Neutrophil (primary cell): ENCODE data around the gene MUC12.

Source experiments
- H3K27ac ChIP-seq: fragments of 200-600 bp; sonication (generic); 2 replicates; pipeline ENCODE4 v1.5.1; 2016; ENCODE audit warnings: mild to moderate bottlenecking, moderate library complexity
- H3K27me3 ChIP-seq: fragments of 200-600 bp; sonication (generic); 2 replicates; pipeline ENCODE4 v1.6.0; 2016; ENCODE audit warnings: mild to moderate bottlenecking
- H3K36me3 ChIP-seq: fragments of 200-600 bp; sonication (generic); 2 replicates; pipeline ENCODE4 v1.5.1; 2017
- H3K4me1 ChIP-seq, 2 experiments: fragments of 200-600 bp in 1 of 2; sonication (generic) in 1 of 2; 1 replicate in 1 of 2; 2 replicates in 1 of 2; pipeline versions ENCODE4 v1.5.1 to v1.6.1; 2013 to 2016; ENCODE audit warnings: low read depth in 1 of 2, low read length in 1 of 2, mild to moderate bottlenecking in 1 of 2, moderate library complexity in 1 of 2; ENCODE audit not compliant: control insufficient read depth in 1 of 2, insufficient read depth in 1 of 2
- H3K4me3 ChIP-seq, 2 experiments: fragments of 200-600 bp in 1 of 2; sonication (generic) in 1 of 2; 1 replicate in 1 of 2; 2 replicates in 1 of 2; pipeline ENCODE4 v1.5.1; 2013 to 2016; ENCODE audit warnings: low read depth in 1 of 2, low read length in 1 of 2, mild to moderate bottlenecking in 1 of 2, moderate library complexity in 1 of 2
- H3K9me3 ChIP-seq: fragments of 200-600 bp; sonication (generic); 2 replicates; pipeline ENCODE4 v1.5.1; 2016
- TF ChIP-seq, protein P1 (sequence below): fragments of 200-600 bp; sonication (generic); IDR thresholded peaks from 2 replicates; pipeline ENCODE4 v1.5.1; 2016; ENCODE audit warnings: antibody characterized with exemption

The MUC12 gene

DNA sequence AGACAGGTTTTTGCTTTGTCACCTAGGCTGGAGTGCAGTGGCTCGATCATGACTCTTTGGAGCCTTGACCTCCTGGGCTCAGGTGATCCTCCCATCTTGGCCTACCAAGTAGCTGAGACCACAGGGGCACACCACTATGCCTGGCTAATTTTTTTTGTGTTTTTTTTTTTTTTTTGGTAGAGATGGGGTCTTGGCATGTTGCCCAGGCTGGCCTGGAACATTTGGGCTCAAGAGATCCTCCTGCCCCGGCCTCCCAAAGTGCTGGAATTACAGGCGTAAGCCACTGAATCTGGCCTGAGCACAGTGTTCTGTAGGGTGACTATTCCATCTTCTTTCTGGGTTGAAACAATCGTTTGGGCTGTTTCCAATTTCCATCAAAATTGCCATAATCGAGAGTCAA lies 21.6 kb upstream of the MUC12 start:
- H3K4me1 ChIP-seq, result no peaks in the 10 kb centered on the region
- H3K4me3 ChIP-seq, result no peak overlapping the region
- no peaks in the 10 kb centered on the region for H3K36me3 ChIP-seq
- no peaks in the 10 kb centered on the region for H3K9me3 ChIP-seq
- H3K27me3 ChIP-seq, result peaks cover 54% of the 10 kb centered on the region
- no peak overlapping the region for H3K27ac ChIP-seq
- TF ChIP-seq, protein P1, sequence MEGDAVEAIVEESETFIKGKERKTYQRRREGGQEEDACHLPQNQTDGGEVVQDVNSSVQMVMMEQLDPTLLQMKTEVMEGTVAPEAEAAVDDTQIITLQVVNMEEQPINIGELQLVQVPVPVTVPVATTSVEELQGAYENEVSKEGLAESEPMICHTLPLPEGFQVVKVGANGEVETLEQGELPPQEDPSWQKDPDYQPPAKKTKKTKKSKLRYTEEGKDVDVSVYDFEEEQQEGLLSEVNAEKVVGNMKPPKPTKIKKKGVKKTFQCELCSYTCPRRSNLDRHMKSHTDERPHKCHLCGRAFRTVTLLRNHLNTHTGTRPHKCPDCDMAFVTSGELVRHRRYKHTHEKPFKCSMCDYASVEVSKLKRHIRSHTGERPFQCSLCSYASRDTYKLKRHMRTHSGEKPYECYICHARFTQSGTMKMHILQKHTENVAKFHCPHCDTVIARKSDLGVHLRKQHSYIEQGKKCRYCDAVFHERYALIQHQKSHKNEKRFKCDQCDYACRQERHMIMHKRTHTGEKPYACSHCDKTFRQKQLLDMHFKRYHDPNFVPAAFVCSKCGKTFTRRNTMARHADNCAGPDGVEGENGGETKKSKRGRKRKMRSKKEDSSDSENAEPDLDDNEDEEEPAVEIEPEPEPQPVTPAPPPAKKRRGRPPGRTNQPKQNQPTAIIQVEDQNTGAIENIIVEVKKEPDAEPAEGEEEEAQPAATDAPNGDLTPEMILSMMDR, result no peak

DNA sequence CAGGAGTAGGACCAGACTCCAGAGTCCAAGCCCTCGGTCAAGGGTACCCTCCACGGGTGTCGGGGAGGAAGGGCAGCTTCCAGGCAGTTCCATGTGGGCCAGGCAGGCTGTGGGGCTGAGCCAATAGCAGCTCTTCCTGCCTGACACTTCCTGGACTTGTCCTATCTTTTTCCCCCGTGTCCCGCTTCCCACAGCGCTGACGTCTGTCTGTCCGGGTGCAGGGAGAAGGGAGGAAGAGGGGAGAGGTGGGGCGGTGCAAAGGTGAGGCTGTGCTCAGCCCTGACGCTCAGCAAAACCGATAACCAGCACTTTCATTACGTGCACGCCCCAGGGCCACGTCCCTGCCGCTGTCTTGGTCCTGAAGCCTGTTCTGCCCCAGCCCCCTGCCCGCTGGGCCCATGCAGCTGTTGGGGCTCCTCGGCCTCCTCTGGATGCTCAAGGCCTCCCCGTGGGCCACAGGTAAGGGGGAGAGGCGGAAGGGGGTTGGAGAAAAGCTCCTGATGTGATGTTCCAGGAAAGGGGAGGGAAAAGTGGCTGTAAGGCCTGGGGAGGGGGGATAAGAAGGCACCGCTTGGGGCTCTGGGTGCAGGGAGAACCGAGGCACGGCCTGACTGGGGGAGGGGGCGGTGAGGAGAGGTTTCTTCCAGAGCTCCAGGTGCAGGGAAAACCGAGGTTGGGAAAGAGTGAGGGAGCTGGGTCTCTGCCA lies 20.0 kb upstream of the MUC12 start, which contains the start of gene MUC3A:
Gene MUC3A, plus strand, starts transcription at position 308 of the 706 bp plus-strand sequence. Its CDS starts 91 bp downstream, at position 399.
- H3K36me3 ChIP-seq, result no peaks in the 10 kb centered on the region
- no peaks in the 10 kb centered on the region for H3K4me1 ChIP-seq
- TF ChIP-seq, protein P1, result no peak
- no peak within 1 kb of the TSS for H3K27ac ChIP-seq
- peaks cover 59% of the 10 kb centered on the region for H3K27me3 ChIP-seq
- H3K9me3 ChIP-seq, result no peaks in the 10 kb centered on the region
- no peak within 1 kb of the TSS for H3K4me3 ChIP-seq

DNA sequence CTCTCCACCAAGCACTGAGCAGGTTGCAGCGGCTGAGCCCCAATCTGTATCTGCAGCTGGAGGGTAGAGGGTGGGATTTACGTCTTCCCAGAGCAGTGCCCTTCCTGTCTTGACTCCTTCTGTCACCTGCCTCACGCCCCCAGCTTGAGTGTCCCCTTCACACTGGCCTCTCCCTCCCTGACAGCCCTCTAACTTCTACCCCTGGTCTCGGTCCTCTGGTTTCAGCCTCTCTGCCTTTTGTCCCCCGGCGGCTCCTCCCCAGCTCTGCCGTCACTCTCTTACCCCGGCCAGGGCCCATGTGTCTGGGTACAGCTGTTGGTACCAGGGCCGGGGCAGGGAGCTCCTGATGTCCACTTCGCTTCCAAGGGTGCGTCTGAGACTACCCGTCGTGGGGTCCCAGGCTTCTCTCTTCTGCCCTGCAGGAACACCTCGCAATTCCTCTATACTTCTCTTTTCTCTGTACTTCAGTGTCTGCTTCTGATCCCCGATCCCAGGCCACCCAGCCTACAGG lies 19.4 kb upstream of the MUC12 start:
- Histone ChIP-seq H3K27me3 (peaks cover 64% of the 10 kb centered on the region), H3K9me3 (no peaks in the 10 kb centered on the region), H3K27ac (no peak overlapping the region)

DNA sequence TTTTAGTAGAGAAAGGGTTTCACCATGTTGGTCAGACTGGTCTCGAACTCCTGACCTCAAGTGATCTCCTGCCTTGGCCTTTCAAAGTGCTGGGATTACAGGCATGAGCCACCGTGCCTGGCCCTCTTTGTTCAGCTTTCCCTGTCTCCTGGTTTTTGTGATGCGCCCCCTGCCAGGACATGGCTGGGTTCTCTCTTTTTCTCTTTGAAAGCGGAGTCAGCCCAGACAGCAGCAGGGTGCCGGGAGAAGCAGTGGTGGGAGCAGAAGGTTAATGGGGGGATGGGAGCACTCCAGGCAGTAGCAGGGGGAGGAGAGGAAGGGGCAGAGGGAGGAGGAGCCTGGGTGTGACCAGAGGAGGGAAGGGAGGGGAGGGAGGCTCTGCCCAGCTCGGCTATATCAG lies 18.2 kb upstream of the MUC12 start:
- Histone ChIP-seq H3K27me3 (peaks cover 64% of the 10 kb centered on the region), H3K4me3 (no peak overlapping the region), H3K27ac (no peak overlapping the region), H3K4me1 (no peaks in the 10 kb centered on the region), H3K9me3 (no peaks in the 10 kb centered on the region), H3K36me3 (no peaks in the 10 kb centered on the region)
- TF ChIP-seq, protein P1, result no peak

More for the DNA sequence above, 19.4 kb upstream of the MUC12 start:
- Histone ChIP-seq H3K4me1 (no peaks in the 10 kb centered on the region), H3K4me3 (no peak overlapping the region), H3K36me3 (no peaks in the 10 kb centered on the region)
- TF ChIP-seq, protein P1, result no peak

DNA sequence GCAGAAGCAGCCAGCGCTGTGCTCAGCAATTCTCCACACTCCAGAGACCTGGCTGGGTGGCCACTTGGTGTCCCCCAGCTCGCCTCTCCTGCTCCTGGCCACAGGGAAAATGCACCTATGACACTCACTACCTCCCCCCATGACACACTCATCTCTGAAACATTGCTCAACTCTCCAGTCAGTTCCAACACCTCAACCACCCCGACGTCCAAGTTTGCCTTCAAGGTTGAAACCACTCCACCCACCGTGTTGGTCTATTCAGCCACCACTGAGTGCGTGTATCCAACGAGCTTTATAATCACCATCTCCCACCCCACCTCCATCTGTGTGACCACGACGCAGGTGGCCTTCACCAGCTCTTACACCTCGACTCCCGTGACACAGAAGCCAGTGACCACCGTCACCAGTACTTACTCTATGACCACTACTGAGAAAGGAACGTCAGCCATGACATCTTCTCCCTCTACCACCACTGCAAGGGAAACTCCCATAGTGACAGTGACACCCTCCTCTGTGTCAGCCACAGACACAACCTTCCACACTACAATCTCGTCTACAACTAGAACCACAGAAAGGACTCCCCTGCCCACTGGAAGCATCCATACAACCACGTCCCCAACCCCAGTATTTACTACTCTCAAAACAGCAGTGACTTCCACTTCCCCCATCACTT lies 17.3 kb upstream of the MUC12 start:
- Histone ChIP-seq H3K4me1 (no peaks in the 10 kb centered on the region), H3K27ac (no peak overlapping the region), H3K9me3 (no peaks in the 10 kb centered on the region), H3K27me3 (peaks cover 67% of the 10 kb centered on the region), H3K4me3 (no peak overlapping the region), H3K36me3 (no peaks in the 10 kb centered on the region)
- TF ChIP-seq, protein P1, result no peak
